CD14-positive monocyte (primary cell): Measurements from ENCODE around the gene CDK18. TPM values are rescaled to one million over a fixed set of nuclear protein-coding genes. Genes with fewer than 3 reads are reported as not detected.

Experiments used
- DNase-seq, 3 donors: peaks; one replicate each; pipeline ENCODE4 v3.0.0-alpha.2; 2011 to 2022
- H2AFZ ChIP-seq: 2 replicates; pipeline ENCODE4 v1.6.0; 2012; ENCODE audit warnings: mild to moderate bottlenecking, low read depth, low read length, inconsistent platforms; ENCODE audit not compliant: insufficient read depth, poor library complexity, severe bottlenecking
- H3K27ac ChIP-seq, 2 donors: 1 replicate in 1 of 2; 2 replicates in 1 of 2; pipeline ENCODE4 v1.5.1; 2012 to 2013; ENCODE audit warnings: low read length in 2 of 2, control low read depth in 1 of 2, inconsistent platforms in 1 of 2, low read depth in 1 of 2, mild to moderate bottlenecking in 1 of 2
- H3K27me3 ChIP-seq, 2 donors: one replicate each; pipeline versions ENCODE4 v1.6.0 to v1.6.1; 2011 to 2013; ENCODE audit warnings: low read length in 2 of 2; ENCODE audit not compliant: control insufficient read depth in 2 of 2, insufficient read depth in 2 of 2
- H3K36me3 ChIP-seq, 2 donors: replicated peaks in 1 of 2; 1 replicate in 1 of 2; 2 replicates in 1 of 2; pipeline versions ENCODE4 v1.5.1 to v1.6.1; 2012 to 2013; ENCODE audit warnings: low read length in 2 of 2, control low read depth in 1 of 2, inconsistent platforms in 1 of 2, mild to moderate bottlenecking in 1 of 2; ENCODE audit not compliant: insufficient read depth in 2 of 2, control insufficient read depth in 1 of 2
- H3K4me1 ChIP-seq, 2 donors: 1 replicate in 1 of 2; 2 replicates in 1 of 2; pipeline versions ENCODE4 v1.5.1 to v1.6.1; 2012 to 2013; ENCODE audit warnings: low read length in 2 of 2, control low read depth in 1 of 2, inconsistent platforms in 1 of 2, mild to moderate bottlenecking in 1 of 2, moderate library complexity in 1 of 2; ENCODE audit not compliant: insufficient read depth in 2 of 2, control insufficient read depth in 1 of 2
- H3K4me2 ChIP-seq: replicated peaks from 2 replicates; pipeline ENCODE3; 2012; ENCODE audit warnings: low read length, moderate library complexity, mild to moderate bottlenecking; ENCODE audit not compliant: poor library complexity, severe bottlenecking; ENCODE audit errors: extremely low read depth
- H3K4me3 ChIP-seq, 3 experiments: fragments of 200-600 bp in 1 of 3; sonication (generic) in 1 of 3; replicated peaks in 1 of 3; 1 replicate in 2 of 3; 2 replicates in 1 of 3; pipeline ENCODE4 v1.5.1; 2011 to 2013; ENCODE audit warnings: low read length in 3 of 3, mild to moderate bottlenecking in 3 of 3, control low read depth in 2 of 3, low read depth in 2 of 3, inconsistent platforms in 1 of 3, moderate library complexity in 1 of 3
- H3K79me2 ChIP-seq: 2 replicates; pipeline ENCODE4 v1.6.0; 2012; ENCODE audit warnings: mild to moderate bottlenecking, control low read depth, inconsistent platforms, low read length, moderate library complexity; ENCODE audit not compliant: insufficient read depth
- H3K9ac ChIP-seq: 2 replicates; pipeline ENCODE4 v1.6.0; 2017; ENCODE audit warnings: low read length, mild to moderate bottlenecking; ENCODE audit not compliant: insufficient read depth, poor library complexity, severe bottlenecking
- H3K9me3 ChIP-seq, 2 donors: replicated peaks in 1 of 2; 1 replicate in 1 of 2; 2 replicates in 1 of 2; pipeline versions ENCODE4 v1.5.1 to v1.6.1; 2012 to 2013; ENCODE audit warnings: low read length in 2 of 2, control low read depth in 1 of 2; ENCODE audit not compliant: control insufficient read depth in 1 of 2, insufficient read depth in 1 of 2
- H4K20me1 ChIP-seq: 2 replicates; pipeline ENCODE4 v1.6.0; 2012; ENCODE audit warnings: mild to moderate bottlenecking, low read length, control low read depth, moderate library complexity; ENCODE audit not compliant: insufficient read depth
- H3K27ac Mint-ChIP-seq, 7 donors: one replicate each; pipeline ENCODE4 v1.8.0; 2020; ENCODE audit warnings: mild to moderate bottlenecking in 7 of 7, mixed read lengths in 7 of 7, moderate library complexity in 6 of 7, inconsistent platforms in 2 of 7
- H3K27me3 Mint-ChIP-seq, 3 donors: one replicate each; pipeline ENCODE4 v1.8.0; 2021 to 2022; ENCODE audit warnings: low read depth in 3 of 3, mild to moderate bottlenecking in 3 of 3, mixed read lengths in 3 of 3, moderate library complexity in 3 of 3, inconsistent platforms in 1 of 3
- H3K36me3 Mint-ChIP-seq, 2 donors: one replicate each; pipeline ENCODE4 v1.8.0; 2020; ENCODE audit warnings: mixed read lengths in 2 of 2, inconsistent platforms in 1 of 2, mild to moderate bottlenecking in 1 of 2
- H3K4me1 Mint-ChIP-seq: one replicate; pipeline ENCODE4 v1.8.0; 2020; ENCODE audit warnings: mild to moderate bottlenecking, mixed read lengths
- H3K4me3 Mint-ChIP-seq, 2 donors: one replicate each; pipeline ENCODE4 v1.8.0; 2020; ENCODE audit warnings: mild to moderate bottlenecking in 2 of 2, mixed read lengths in 2 of 2, moderate library complexity in 1 of 2
- H3K9me3 Mint-ChIP-seq, 7 donors: one replicate each; pipeline ENCODE4 v1.8.0; 2020 to 2022; ENCODE audit warnings: mixed read lengths in 7 of 7, mild to moderate bottlenecking in 6 of 7, moderate library complexity in 6 of 7, inconsistent platforms in 2 of 7
- whole genome bisulfite sequencing: methylation state at CpG from one replicate; pipeline ENCODE4 v1.1.5; 2013; ENCODE audit warnings: missing lambda C conversion rate; ENCODE audit not compliant: insufficient coverage; 5-methylcytosine and 5-hydroxymethylcytosine counted together
- intact Hi-C, 2 donors: fragments of 100-400 bp; cut with micrococcal nuclease; formaldehyde crosslinking; loops; one replicate each; pipeline versions ENCODE4 v1.15.0 to v1.15.1; 2023
- polyA plus RNA-seq, 3 donors: library from polyadenylated mRNA; depleted of rRNA in 1 of 3; unstranded in 2 of 3; stranded (reverse) in 1 of 3; fragments of 300-500 nt in 2 of 3; fragments of >200 nt in 1 of 3; fragmentation: Illumina TruSeq in 2 of 3; gene quantifications; 1 replicate in 2 of 3; 2 replicates in 1 of 3; pipeline ENCODE4 v1.2.3, GENCODE V29; 2012 to 2021
- TF ChIP-seq, protein P1 (sequence below): fragments of 200-600 bp; IDR thresholded peaks from one replicate; pipeline ENCODE4 v1.8.0; 2022; ENCODE audit warnings: antibody characterized with exemption, mild to moderate bottlenecking

CDK18 gene
- polyA plus RNA-seq, 3 donors, result 0.48 to 4.4 (median 0.66) TPM

DNA sequence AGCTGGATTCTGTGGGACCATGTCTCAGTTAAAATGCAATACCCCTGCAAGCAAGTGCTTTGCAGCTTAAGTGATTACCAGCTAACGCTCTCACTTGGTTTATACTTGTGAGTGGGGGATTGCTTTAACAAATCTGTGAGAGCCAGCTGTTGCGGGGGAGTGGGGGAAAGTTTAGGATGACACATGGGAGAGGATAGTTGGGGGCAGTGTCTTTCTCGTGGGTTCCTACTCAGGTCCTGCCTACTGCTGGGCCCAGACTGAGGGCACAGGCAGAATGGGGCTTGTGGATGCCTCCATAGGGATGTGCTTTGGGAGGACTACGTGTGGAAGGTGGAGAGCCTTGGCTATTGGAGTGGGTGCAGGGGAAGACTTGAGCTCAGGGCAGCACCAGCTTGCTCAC, 67.3 kb downstream of the CDK18 start:
- Histone ChIP-seq H4K20me1 (no peaks in the 10 kb centered on the region), H3K27ac (no peak overlapping the region), H3K9ac (no peak overlapping the region), H3K27me3 (peaks cover 38 to 52% of the 10 kb centered on the region in 2 donors), H3K9me3 (peaks cover 0 to 14% of the 10 kb centered on the region in 2 donors), H3K36me3 (no peaks in the 10 kb centered on the region), H3K4me1 (no peaks in the 10 kb centered on the region), H3K79me2 (no peaks in the 10 kb centered on the region), H3K4me3 (no peak overlapping the region), H3K4me2 (no peak overlapping the region), H2AFZ (no peak overlapping the region)
- DNase-seq, result no peak
- intact Hi-C loops, result no loop called here
- H3K9me3 Mint-ChIP-seq, result peaks cover 0 to 5% (median 3%) of the 10 kb centered on the region in 7 donors
- 81% methylated on average over 3 of the region's 4 CpGs for WGBS
- TF ChIP-seq, protein P1, sequence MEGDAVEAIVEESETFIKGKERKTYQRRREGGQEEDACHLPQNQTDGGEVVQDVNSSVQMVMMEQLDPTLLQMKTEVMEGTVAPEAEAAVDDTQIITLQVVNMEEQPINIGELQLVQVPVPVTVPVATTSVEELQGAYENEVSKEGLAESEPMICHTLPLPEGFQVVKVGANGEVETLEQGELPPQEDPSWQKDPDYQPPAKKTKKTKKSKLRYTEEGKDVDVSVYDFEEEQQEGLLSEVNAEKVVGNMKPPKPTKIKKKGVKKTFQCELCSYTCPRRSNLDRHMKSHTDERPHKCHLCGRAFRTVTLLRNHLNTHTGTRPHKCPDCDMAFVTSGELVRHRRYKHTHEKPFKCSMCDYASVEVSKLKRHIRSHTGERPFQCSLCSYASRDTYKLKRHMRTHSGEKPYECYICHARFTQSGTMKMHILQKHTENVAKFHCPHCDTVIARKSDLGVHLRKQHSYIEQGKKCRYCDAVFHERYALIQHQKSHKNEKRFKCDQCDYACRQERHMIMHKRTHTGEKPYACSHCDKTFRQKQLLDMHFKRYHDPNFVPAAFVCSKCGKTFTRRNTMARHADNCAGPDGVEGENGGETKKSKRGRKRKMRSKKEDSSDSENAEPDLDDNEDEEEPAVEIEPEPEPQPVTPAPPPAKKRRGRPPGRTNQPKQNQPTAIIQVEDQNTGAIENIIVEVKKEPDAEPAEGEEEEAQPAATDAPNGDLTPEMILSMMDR, result no peak
- H3K4me3 Mint-ChIP-seq, result no peak overlapping the region
- H3K27me3 Mint-ChIP-seq, result peaks cover 57 to 66% (median 64%) of the 10 kb centered on the region in 3 donors
- H3K36me3 Mint-ChIP-seq, result no peaks in the 10 kb centered on the region
- no peak overlapping the region for H3K27ac Mint-ChIP-seq
- peaks cover 2% of the 10 kb centered on the region for H3K4me1 Mint-ChIP-seq

DNA sequence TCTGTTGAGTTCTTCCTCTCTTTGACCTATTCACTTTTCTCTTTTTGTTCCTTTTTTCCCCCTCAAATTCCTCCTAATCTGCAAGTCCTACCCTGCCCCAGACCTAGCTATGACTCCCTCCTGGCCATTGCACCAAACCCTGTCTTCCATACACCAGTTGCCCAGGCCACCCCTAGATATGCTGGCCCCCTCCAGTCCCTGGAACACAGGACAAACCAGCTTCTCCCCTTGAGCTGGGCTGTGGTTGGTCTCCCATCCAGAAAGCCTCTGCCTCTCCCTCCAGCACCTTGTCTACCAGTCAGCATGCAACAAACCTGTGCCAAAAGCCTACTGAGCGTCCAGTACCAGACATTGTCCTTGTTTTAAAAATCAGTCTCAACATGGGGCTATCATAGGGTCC, 68.0 kb downstream of the CDK18 start:
- TF ChIP-seq, protein P1, result no peak
- Histone ChIP-seq H3K4me3 (no peak overlapping the region), H3K4me1 (no peaks in the 10 kb centered on the region), H3K27ac (no peak overlapping the region), H3K36me3 (no peaks in the 10 kb centered on the region), H3K4me2 (no peak overlapping the region), H4K20me1 (no peaks in the 10 kb centered on the region), H3K9me3 (peaks cover 0 to 13% of the 10 kb centered on the region in 2 donors), H2AFZ (no peak overlapping the region), H3K79me2 (no peaks in the 10 kb centered on the region), H3K27me3 (peaks cover 31 to 45% of the 10 kb centered on the region in 2 donors), H3K9ac (no peak overlapping the region)
- intact Hi-C loops, result no loop called here
- H3K9me3 Mint-ChIP-seq, result peaks cover 0 to 5% (median 3%) of the 10 kb centered on the region in 7 donors
- DNase-seq, result no peak
- H3K36me3 Mint-ChIP-seq, result no peaks in the 10 kb centered on the region
- WGBS, result 0% methylated on average over 1 of the region's 1 CpG
- H3K4me1 Mint-ChIP-seq, result peaks cover 2% of the 10 kb centered on the region
- H3K27ac Mint-ChIP-seq, result no peak overlapping the region
- no peak overlapping the region for H3K4me3 Mint-ChIP-seq
- peaks cover 50 to 63% (median 60%) of the 10 kb centered on the region in 3 donors for H3K27me3 Mint-ChIP-seq
